Activated CD8-positive, alpha-beta memory T cell treated with anti-CD3 and anti-CD28 coated beads for 36 hours (primary cell): ENCODE measurements around the gene KCNJ1. TPM values are rescaled to one million over a fixed set of nuclear protein-coding genes. Genes with fewer than 3 reads are reported as not detected.

Experiments used
- CTCF ChIA-PET: fragments of 350-600 bp; sonication (Branson Sonifier 250); formaldehyde crosslinking; loops from one replicate; lab custom pipeline; 2021; ENCODE audit warnings: antibody characterized with exemption; lab: Charles Lee
- POLR2A ChIA-PET: fragments of 350-600 bp; sonication (Branson Sonifier 250); formaldehyde crosslinking; loops from one replicate; lab custom pipeline; 2021; ENCODE audit warnings: antibody characterized with exemption; lab: Charles Lee
- total RNA-seq, 2 experiments: library from RNA; stranded (reverse); gene quantifications; one replicate each; pipeline ENCODE4 v1.2.3, GENCODE V29; 2021

The KCNJ1 gene
- total RNA-seq, 2 experiments from 2014 or later: not detected

GRCh38 chr11:128889657-128890213 is 22.6 kb upstream of the KCNJ1 start:
- ChIA-PET POLR2A (no interaction called here), CTCF (interaction anchor here (1.0 kb wide), 1 partner anchor 15 kb away, joined by 3 read pairs; no protein-coding TSS in a partner anchor)

GRCh38 chr11:128888034-128888985 is 21.2 kb upstream of the KCNJ1 start:
- ChIA-PET POLR2A (no interaction called here), CTCF (interaction anchor here (0.7 to 1.0 kb wide), 2 partner anchors 17 to 46 kb away, joined by 3 to 4 read pairs; no protein-coding TSS in a partner anchor)

GRCh38 chr11:128886406-128887124 is 19.5 kb upstream of the KCNJ1 start:
- POLR2A ChIA-PET: no interaction called here
- CTCF ChIA-PET: interaction anchor here (4.3 kb wide), 1 partner anchor 71 kb away, joined by 64 read pairs; no protein-coding TSS in a partner anchor

DNA sequence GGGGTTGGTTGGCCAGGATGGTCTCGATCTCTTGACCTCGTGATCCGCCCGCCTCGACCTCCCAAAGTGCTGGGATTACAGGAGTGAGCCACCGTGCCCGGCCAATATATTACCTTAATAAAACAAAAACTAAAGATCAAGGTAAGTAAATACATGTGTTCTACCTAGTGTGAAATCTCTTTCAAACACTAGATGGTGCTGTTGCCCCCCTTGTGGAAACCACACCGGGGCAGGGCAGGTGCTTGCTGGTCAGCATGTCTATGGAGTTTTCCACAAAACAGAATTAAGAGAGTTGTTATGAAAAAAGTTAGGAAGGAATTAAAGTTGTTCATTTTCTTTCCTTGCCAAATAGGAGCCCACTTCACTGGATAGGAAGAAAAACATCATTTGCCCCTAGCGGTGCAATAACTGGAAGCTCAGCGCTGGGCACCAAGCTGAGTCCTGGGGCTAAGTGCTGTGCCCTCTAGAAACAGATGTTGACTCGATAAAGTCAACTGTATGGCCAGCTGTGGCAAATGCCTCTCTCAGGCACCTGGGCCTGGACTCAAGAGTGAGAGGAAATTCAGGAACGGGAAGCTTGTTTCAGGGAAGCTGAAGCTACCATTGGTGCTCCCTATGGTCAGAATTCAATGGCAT is 17.7 kb upstream of the KCNJ1 start:
- POLR2A ChIA-PET: no interaction called here
- CTCF ChIA-PET: interaction anchor here (0.6 to 4.3 kb wide), 21 partner anchors 9 to 670 kb away, joined by 3 to 64 read pairs (median 4); no protein-coding TSS in a partner anchor

DNA sequence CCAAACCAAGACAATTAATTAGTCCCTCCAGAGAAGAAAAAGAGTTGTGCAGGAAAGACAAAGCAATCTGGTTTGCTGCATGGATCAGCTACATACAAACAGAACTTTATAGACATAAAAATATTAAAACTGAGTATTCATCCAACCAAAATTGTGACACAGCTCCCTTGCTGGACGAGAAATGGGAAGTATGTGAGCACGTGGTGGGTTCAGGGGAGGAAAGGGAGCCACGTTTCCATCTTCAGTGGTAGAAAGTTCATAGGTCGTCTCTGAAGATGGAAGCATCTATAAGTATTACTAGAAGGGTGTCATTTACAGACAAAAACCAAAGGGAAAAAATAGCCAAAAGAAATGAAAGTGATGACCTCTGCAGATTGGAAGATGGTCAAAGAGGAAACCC is 17.0 kb upstream of the KCNJ1 start:
- POLR2A ChIA-PET: no interaction called here
- CTCF ChIA-PET: interaction anchor here (0.6 to 4.3 kb wide), 10 partner anchors 10 to 74 kb away, joined by 3 to 64 read pairs (median 3); no protein-coding TSS in a partner anchor

DNA sequence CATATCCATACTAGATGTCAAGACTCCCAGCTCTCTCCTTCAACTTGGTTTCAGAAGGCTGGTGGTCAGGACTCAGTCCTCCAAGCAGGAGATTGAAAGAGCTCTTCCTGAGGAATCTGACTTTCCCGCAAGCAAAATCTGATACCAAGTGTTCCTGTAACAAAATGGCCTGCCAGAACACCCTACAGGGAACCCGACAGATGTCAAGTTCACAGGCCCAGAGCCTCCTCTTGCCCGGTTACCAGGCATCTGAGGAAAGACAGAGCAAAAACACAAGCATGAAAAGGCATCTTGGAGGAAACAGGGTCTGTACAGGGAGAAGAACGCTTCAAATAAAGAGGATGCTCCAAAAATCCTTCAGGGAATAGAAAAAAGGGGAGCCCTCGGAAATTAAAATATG is 15.4 kb upstream of the KCNJ1 start:
- POLR2A ChIA-PET: no interaction called here
- CTCF ChIA-PET: interaction anchor here (0.9 kb wide), 1 partner anchor 11 kb away, joined by 3 read pairs; no protein-coding TSS in a partner anchor

GRCh38 chr11:128881221-128881620 is 14.1 kb upstream of the KCNJ1 start:
- ChIA-PET CTCF (interaction anchor here (0.6 to 1.7 kb wide), 2 partner anchors 76 to 394 kb away, joined by 3 to 7 read pairs; no protein-coding TSS in a partner anchor), POLR2A (no interaction called here)

- ChIA-PET CTCF (interaction anchor here (1.7 kb wide), 1 partner anchor 77 kb away, joined by 7 read pairs; no protein-coding TSS in a partner anchor), POLR2A (no interaction called here)
Observed at GRCh38 chr11:128879817-128880216, 12.7 kb upstream of the KCNJ1 start.

DNA sequence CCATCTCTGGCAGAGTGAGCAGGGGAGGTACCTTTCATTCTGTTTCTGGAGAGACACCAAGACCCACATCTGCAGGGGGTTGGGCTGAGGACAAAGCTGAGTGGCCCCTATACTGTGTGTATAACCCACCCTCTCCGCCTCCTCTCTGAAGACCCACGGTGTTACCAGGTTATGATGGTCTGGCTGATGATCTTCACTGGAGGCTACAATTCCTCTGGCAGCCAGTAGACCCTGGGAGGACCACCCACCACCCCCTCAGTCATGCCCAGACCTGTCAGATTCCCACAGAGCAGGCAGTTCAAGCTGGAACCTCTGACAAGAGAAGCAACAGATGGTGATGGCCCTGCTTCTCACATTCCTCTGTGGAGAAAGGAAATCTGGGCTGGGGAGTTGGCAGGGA is 11.4 kb upstream of the KCNJ1 start:
- CTCF ChIA-PET: no interaction called here
- POLR2A ChIA-PET: no interaction called here

DNA sequence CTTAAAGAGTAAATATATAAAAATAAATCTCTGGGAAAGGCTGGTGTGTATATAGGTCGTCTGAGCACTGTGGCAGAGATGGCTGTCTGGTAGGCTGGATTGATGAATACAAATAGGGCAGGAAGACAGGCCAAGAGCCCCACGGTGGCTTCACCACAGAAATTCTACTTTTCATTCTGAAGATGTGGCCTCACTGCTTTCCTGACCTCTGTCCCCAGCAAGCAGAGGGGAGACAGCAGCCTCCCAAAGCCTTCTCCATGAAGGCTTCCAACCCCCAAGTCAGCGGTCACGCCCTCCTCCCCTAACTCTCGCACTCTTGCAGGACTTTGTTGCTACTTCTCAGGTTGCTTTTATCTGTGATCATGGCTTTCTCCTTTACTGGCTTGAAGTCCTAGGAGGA is 10.6 kb upstream of the KCNJ1 start:
- ChIA-PET POLR2A (no interaction called here), CTCF (interaction anchor here (0.6 kb wide), 1 partner anchor 1274 kb away, joined by 3 read pairs; no protein-coding TSS in a partner anchor)

DNA sequence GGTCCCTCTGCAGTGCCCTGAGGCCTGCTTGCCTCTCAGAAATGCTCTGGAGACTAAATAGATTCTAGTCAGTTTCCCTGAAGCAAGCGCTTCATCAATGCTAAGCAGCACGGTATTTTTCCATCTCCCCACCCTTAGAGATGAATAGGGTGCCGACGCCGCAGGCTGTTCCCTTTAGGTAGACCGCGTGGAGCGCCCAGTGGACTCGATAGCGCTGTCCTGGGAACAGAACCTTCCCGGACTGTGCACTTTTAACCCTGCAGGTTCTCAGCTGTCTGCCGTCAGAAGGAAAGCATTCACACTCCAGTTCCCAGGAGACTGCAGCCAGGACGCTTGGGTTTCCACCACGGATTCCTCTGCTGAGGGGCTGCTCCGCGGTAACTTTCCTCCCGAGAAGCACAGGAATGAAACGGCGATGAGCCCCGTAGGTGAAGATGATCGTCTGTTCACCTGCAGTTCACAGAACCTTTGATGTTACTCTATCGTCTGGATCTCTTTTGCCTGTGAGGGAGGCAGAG is 9.1 kb upstream of the KCNJ1 start:
- ChIA-PET CTCF (no interaction called here), POLR2A (no interaction called here)

GRCh38 chr11:128874427-128874826 is 7.3 kb upstream of the KCNJ1 start:
- ChIA-PET POLR2A (no interaction called here), CTCF (interaction anchor here (0.8 to 2.3 kb wide), 3 partner anchors 10 to 82 kb away, joined by 3 to 8 read pairs (median 3); no protein-coding TSS in a partner anchor)

DNA sequence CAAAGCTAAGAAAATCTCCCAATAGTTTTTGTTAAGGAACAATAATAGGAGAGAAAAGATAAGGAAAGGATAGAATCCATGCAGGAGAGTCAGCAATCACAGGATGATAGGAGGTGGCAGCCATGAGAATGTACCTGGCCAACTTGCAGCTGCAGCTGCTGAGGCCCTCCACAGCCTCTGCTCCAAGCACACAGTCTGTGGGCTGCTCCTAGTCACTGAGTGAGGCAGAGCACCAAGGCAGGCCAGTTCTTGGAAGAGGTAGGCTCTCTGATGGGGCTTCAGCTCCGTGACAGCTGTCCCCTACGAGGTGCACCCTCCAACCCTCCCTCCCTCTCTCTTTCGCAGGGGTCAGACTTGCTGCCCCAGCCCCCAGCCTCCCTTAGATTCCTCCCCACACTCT is 5.5 kb upstream of the KCNJ1 start:
- ChIA-PET POLR2A (no interaction called here), CTCF (interaction anchor here (1.4 kb wide), 1 partner anchor 31 kb away, joined by 3 read pairs; no protein-coding TSS in a partner anchor)

DNA sequence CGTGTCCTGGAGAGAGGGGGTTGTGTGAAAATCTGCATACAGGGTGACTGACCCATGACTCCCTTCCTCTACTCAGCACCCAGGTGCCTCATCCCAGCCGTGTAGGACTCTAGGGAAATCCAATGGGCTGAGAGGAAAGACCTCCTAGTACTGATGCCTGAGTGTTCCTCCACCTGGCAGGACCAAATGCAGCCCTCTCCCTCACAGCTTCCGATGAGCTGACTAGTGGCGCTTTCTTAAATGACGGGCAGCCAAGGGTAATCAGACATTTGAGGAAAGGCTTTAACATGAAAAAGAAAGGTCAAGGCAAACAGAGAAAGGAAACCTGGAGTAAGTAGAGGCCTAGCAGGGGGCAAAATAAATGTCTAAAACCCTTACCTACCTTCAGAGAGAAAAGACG is 5.0 kb upstream of the KCNJ1 start:
- ChIA-PET POLR2A (no interaction called here), CTCF (interaction anchor here (1.4 kb wide), 1 partner anchor 30 kb away, joined by 3 read pairs; no protein-coding TSS in a partner anchor)

DNA sequence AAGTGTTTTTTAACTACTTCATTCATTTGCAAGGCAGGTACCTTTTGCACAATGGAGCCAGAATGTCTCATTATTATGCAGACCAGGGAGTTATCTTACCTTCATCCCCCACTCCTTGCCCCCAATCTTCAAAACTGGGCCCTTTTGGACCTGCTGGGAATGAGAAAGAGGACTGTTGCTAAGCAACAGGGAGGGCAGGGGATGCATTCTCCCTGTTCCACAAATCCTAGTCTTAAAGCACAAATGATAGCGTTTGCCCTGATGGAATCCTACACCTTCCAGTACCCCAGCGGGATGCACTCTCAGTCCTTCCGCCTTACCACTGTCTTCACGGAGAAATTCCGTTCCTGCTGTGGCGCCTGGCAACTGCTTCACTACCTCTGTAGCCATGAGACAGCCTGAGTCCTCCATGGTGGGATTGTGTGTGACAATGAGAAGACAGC is 4.1 kb upstream of the KCNJ1 start:
- POLR2A ChIA-PET: no interaction called here
- CTCF ChIA-PET: no interaction called here

DNA sequence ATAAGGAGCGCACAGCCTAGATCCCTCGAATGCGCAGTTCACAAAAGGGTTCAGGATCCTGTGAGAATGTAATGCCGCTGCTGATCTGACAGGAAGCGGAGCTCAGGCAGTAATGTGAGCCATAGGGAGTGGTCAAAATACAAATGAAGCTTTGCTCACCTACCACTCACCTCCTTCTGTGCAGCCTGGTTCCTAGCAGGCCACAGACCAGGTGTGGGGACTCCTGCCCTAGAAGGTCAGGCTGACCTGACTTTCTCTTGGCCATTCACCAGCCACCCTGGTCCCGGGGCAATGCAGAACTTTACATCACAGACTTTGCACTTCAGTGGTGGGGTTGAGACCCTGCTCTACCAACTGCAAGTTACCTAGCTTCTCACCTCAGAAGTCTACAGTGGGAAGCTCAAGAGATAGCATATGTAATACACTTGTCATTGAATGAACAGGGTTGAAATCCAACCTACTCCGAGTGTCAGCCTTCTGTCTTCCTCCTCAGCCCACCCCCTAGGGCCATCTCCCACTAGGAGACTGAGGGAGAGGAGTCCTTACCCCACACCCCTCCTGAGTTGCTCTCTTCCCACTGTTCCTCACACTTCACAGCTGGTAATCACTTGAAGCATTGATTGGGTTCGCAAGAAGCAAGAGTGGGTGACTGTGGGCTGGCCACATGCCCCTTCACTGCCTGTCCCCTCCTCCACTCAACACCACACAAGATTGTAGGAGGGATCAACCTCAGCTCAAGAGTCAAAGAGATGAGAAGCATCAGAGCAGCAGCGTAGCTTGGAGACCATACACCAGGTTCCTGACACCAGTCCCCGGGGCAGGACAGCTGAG is 2.0 kb upstream of the KCNJ1 start:
- POLR2A ChIA-PET: no interaction called here
- CTCF ChIA-PET: interaction anchor here (0.7 kb wide), 1 partner anchor 10 kb away, joined by 3 read pairs; no protein-coding TSS in a partner anchor

DNA sequence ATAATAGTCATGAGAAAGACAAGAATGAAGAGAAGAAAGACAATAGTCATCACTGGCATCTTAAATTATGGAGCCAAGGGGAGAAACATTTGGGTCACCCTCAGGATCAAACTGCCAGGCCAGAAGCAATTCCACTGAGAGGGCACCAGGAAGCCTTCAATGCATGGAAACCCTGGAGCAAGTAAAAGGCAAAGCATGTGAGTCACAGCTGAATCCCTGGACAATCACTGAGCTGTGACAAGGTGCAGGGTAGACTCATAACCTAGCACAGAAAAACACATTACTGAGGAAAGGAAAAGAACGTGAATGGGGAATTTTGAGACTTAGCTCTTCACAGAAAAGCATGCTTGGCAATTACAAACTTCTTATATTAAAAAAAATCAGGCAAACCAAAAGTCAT is 1.6 kb downstream of the KCNJ1 start:
- ChIA-PET POLR2A (no interaction called here), CTCF (no interaction called here)
